PFSK-1 (cell line): ENCODE measurements around the gene FAM222B.

Experiments
- SIN3A ChIP-seq: IDR thresholded peaks from 2 replicates; pipeline ENCODE4 v1.6.1; 2012; ENCODE audit warnings: mild to moderate bottlenecking, low read length, moderate library complexity, borderline replicate concordance; ENCODE audit not compliant: insufficient read depth
- TAF1 ChIP-seq: IDR thresholded peaks from 2 replicates; pipeline ENCODE4 v1.6.1; 2012; ENCODE audit warnings: low read length, control low read depth, borderline replicate concordance; ENCODE audit not compliant: insufficient read depth

DNA sequence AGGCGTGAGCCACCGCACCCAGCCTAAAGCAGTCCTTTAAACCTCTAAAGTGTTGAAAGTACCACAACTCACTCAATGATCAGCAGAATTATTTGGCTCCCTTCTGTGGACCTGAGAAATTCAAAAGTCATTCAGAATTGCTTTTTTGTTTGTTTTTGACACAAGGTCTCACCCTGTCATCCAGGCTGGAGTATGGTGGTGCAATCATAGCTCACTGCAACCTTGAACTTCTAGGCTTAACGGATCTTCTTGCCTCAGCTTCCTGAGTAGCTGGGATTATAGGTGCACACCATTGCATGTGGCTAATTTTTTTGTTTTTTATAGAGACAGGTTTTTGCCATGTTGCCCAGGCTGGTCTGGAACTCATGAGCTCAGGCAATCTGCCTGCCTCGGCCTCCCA lies 54.5 kb downstream of the FAM222B start:
- TF ChIP-seq SIN3A (no peak), TAF1 (no peak)
